ENCODE measurements around the gene SAMSN1.

- TF ChIP-seq, protein P1, sequence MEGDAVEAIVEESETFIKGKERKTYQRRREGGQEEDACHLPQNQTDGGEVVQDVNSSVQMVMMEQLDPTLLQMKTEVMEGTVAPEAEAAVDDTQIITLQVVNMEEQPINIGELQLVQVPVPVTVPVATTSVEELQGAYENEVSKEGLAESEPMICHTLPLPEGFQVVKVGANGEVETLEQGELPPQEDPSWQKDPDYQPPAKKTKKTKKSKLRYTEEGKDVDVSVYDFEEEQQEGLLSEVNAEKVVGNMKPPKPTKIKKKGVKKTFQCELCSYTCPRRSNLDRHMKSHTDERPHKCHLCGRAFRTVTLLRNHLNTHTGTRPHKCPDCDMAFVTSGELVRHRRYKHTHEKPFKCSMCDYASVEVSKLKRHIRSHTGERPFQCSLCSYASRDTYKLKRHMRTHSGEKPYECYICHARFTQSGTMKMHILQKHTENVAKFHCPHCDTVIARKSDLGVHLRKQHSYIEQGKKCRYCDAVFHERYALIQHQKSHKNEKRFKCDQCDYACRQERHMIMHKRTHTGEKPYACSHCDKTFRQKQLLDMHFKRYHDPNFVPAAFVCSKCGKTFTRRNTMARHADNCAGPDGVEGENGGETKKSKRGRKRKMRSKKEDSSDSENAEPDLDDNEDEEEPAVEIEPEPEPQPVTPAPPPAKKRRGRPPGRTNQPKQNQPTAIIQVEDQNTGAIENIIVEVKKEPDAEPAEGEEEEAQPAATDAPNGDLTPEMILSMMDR (IDR thresholded peaks at IDR 0.05): no peak
- TF ChIP-seq EZH2phosphoT487 (IDR thresholded peaks at IDR 0.05): no peak
These were observed 68.3 kb downstream of the SAMSN1 start for GRCh38 chr21:14477841-14478240.
